ENCODE measurements around the gene KRT73. TPM values are rescaled to one million over a fixed set of nuclear protein-coding genes. Genes with fewer than 3 reads are reported as not detected.

Gene KRT73
- total RNA-seq (1 to 10 TPM; 8.5 to 10.0 TPM), polyA plus RNA-seq (10 to 100 TPM in 1 of 3 donors, 1 to 10 TPM in 1, under 1 TPM in 1; 0.72 to 10.0 (median 1.8) TPM), total RNA-seq (0.45 to 32.7 (median 15.2) reads per million in 6 experiments)

GRCh38 chr12:52618216-52618615 is at the start of gene KRT73:
Gene KRT73, minus strand, starts transcription at chr12:52618559. Its CDS starts 35 bp downstream, at chr12:52618524.
- Mint-ChIP-seq H3K27me3 (no peaks in the 10 kb centered on the region), H3K27ac (peak within 1 kb of the TSS; percentile 90 to 100 (median 96)), H3K4me3 (peak within 1 kb of the TSS in 8 of 10 donors; percentile 40 to 84 (median 64)), H3K36me3 (peaks cover 0 to 5% (median 4%) of the 10 kb centered on the region in 3 donors), H3K9me3 (peaks cover 0 to 2% (median 0%) of the 10 kb centered on the region in 9 donors), H3K4me1 (peaks cover 45 to 74% (median 69%) of the 10 kb centered on the region in 4 donors)
- no peak for DNase-seq
- no peak for ATAC-seq
- POLR2A ChIA-PET: interaction anchor here (1.5 to 12.6 kb wide), 2 partner anchors 8 to 15 kb away, joined by 4 to 100 read pairs; no protein-coding TSS in a partner anchor

GRCh38 chr12:52667931-52668330 is 49.6 kb upstream of the KRT73 start:
- Mint-ChIP-seq H3K27ac (peak overlapping the region in 3 of 10 donors; percentile 33 to 68 (median 44)), H3K4me1 (peaks cover 0 to 4% (median 2%) of the 10 kb centered on the region in 4 donors), H3K36me3 (no peaks in the 10 kb centered on the region), H3K9me3 (no peaks in the 10 kb centered on the region), H3K4me3 (no peak overlapping the region), H3K27me3 (no peaks in the 10 kb centered on the region)
- no peak for ATAC-seq
- POLR2A ChIA-PET: interaction anchor here (1.1 kb wide), 1 partner anchor 35 kb away, joined by 3 read pairs; no protein-coding TSS in a partner anchor
- no peak for DNase-seq

GRCh38 chr12:52667509-52667908 is 49.1 kb upstream of the KRT73 start:
- peaks cover 3 to 6% (median 3%) of the 10 kb centered on the region in 4 donors for H3K4me1 Mint-ChIP-seq
- no peak overlapping the region for H3K4me3 Mint-ChIP-seq
- H3K27me3 Mint-ChIP-seq: no peaks in the 10 kb centered on the region
- ATAC-seq: no peak
- peak overlapping the region in 3 of 10 donors; percentile 55 to 78 (median 68) for H3K27ac Mint-ChIP-seq
- DNase-seq: no peak
- no peaks in the 10 kb centered on the region for H3K36me3 Mint-ChIP-seq
- POLR2A ChIA-PET: interaction anchor here (1.1 kb wide), 1 partner anchor 35 kb away, joined by 3 read pairs; no protein-coding TSS in a partner anchor
- H3K9me3 Mint-ChIP-seq: no peaks in the 10 kb centered on the region

GRCh38 chr12:52666471-52666870 is 48.1 kb upstream of the KRT73 start:
- POLR2A ChIA-PET: interaction anchor here (0.6 to 0.7 kb wide), 2 partner anchors 81 to 277 kb away, joined by 3 read pairs; no protein-coding TSS in a partner anchor
- no peak overlapping the region for H3K4me3 Mint-ChIP-seq
- DNase-seq: no peak

GRCh38 chr12:52663420-52663819 is 45.1 kb upstream of the KRT73 start:
- no peak for ATAC-seq
- DNase-seq: no peak
- H3K27ac Mint-ChIP-seq: no peak overlapping the region
- H3K9me3 Mint-ChIP-seq: no peaks in the 10 kb centered on the region
- H3K27me3 Mint-ChIP-seq: no peaks in the 10 kb centered on the region
- H3K4me3 Mint-ChIP-seq: no peak overlapping the region
- POLR2A ChIA-PET: interaction anchor here (1.3 kb wide), 1 partner anchor 24 kb away, joined by 3 read pairs; no protein-coding TSS in a partner anchor
- H3K36me3 Mint-ChIP-seq: no peaks in the 10 kb centered on the region
- H3K4me1 Mint-ChIP-seq: peaks cover 9 to 17% (median 11%) of the 10 kb centered on the region in 4 donors

More at GRCh38 chr12:52666471-52666870, 48.1 kb upstream of the KRT73 start:
- H3K4me1 Mint-ChIP-seq: peaks cover 9 to 11% (median 11%) of the 10 kb centered on the region in 4 donors
- no peaks in the 10 kb centered on the region for H3K27me3 Mint-ChIP-seq
- peak overlapping the region in 3 of 10 donors; percentile 17 to 56 (median 46) for H3K27ac Mint-ChIP-seq
- no peaks in the 10 kb centered on the region for H3K9me3 Mint-ChIP-seq
- ATAC-seq: no peak
- no peaks in the 10 kb centered on the region for H3K36me3 Mint-ChIP-seq

- ATAC-seq (no peak), DNase-seq (no peak)
- no peak overlapping the region for H3K4me3 Mint-ChIP-seq
- peak overlapping the region in 3 of 10 donors; percentile 4 to 56 (median 22) for H3K27ac Mint-ChIP-seq
- H3K27me3 Mint-ChIP-seq: no peaks in the 10 kb centered on the region
- peaks cover 9 to 17% (median 11%) of the 10 kb centered on the region in 4 donors for H3K4me1 Mint-ChIP-seq
- POLR2A ChIA-PET: interaction anchor here (1.3 kb wide), 1 partner anchor 24 kb away, joined by 3 read pairs; no protein-coding TSS in a partner anchor
- no peaks in the 10 kb centered on the region for H3K36me3 Mint-ChIP-seq
- no peaks in the 10 kb centered on the region for H3K9me3 Mint-ChIP-seq
Observed at GRCh38 chr12:52662918-52663229, 44.5 kb upstream of the KRT73 start.

- POLR2A ChIA-PET: interaction anchor here (1.3 kb wide), 1 partner anchor 25 kb away, joined by 3 read pairs; no protein-coding TSS in a partner anchor
- ATAC-seq (no peak), DNase-seq (no peak)
- no peak overlapping the region for H3K4me3 Mint-ChIP-seq
- H3K36me3 Mint-ChIP-seq: no peaks in the 10 kb centered on the region
- no peaks in the 10 kb centered on the region for H3K9me3 Mint-ChIP-seq
- no peaks in the 10 kb centered on the region for H3K27me3 Mint-ChIP-seq
- peak overlapping the region in 5 of 10 donors; percentile 20 to 83 (median 36) for H3K27ac Mint-ChIP-seq
- peaks cover 9 to 17% (median 10%) of the 10 kb centered on the region in 4 donors for H3K4me1 Mint-ChIP-seq
Observed at GRCh38 chr12:52662093-52662917, 43.9 kb upstream of the KRT73 start.

GRCh38 chr12:52661668-52662067 is 43.3 kb upstream of the KRT73 start:
- no peak overlapping the region for H3K4me3 Mint-ChIP-seq
- H3K36me3 Mint-ChIP-seq: no peaks in the 10 kb centered on the region
- no peaks in the 10 kb centered on the region for H3K9me3 Mint-ChIP-seq
- POLR2A ChIA-PET: no interaction called here
- H3K27ac Mint-ChIP-seq: peak overlapping the region in 1 of 10 donors; percentile 22
- ATAC-seq (no peak), DNase-seq (no peak)
- no peaks in the 10 kb centered on the region for H3K27me3 Mint-ChIP-seq
- H3K4me1 Mint-ChIP-seq: peaks cover 9 to 19% (median 12%) of the 10 kb centered on the region in 4 donors

GRCh38 chr12:52660934-52661499 is 42.7 kb upstream of the KRT73 start:
- Mint-ChIP-seq H3K4me1 (peaks cover 15 to 23% (median 16%) of the 10 kb centered on the region in 4 donors), H3K27ac (no peak overlapping the region), H3K4me3 (no peak overlapping the region), H3K9me3 (no peaks in the 10 kb centered on the region), H3K36me3 (no peaks in the 10 kb centered on the region), H3K27me3 (no peaks in the 10 kb centered on the region)
- no peak for DNase-seq
- ATAC-seq: no peak
- POLR2A ChIA-PET: interaction anchor here (0.6 kb wide), 2 partner anchors 18 to 662 kb away, joined by 3 read pairs; no protein-coding TSS in a partner anchor

- H3K27me3 Mint-ChIP-seq: no peaks in the 10 kb centered on the region
- peak overlapping the region in 1 of 10 donors; percentile 38 for H3K4me3 Mint-ChIP-seq
- peaks cover 15 to 26% (median 19%) of the 10 kb centered on the region in 4 donors for H3K4me1 Mint-ChIP-seq
- DNase-seq (no peak), ATAC-seq (no peak)
- H3K36me3 Mint-ChIP-seq: no peaks in the 10 kb centered on the region
- peak overlapping the region in 5 of 10 donors; percentile 50 to 89 (median 70) for H3K27ac Mint-ChIP-seq
- no peaks in the 10 kb centered on the region for H3K9me3 Mint-ChIP-seq
- POLR2A ChIA-PET: interaction anchor here (1.2 kb wide), 1 partner anchor 11 kb away, joined by 3 read pairs; no protein-coding TSS in a partner anchor
Observed at GRCh38 chr12:52659951-52660350, 41.6 kb upstream of the KRT73 start.

GRCh38 chr12:52659395-52659794 is 41.0 kb upstream of the KRT73 start:
- Mint-ChIP-seq H3K27ac (peak overlapping the region in 6 of 10 donors; percentile 29 to 89 (median 63)), H3K4me1 (peaks cover 17 to 29% (median 21%) of the 10 kb centered on the region in 4 donors), H3K4me3 (peak overlapping the region in 1 of 10 donors; percentile 38), H3K36me3 (no peaks in the 10 kb centered on the region), H3K27me3 (no peaks in the 10 kb centered on the region), H3K9me3 (no peaks in the 10 kb centered on the region)
- DNase-seq (no peak), ATAC-seq (no peak)
- POLR2A ChIA-PET: interaction anchor here (1.2 kb wide), 1 partner anchor 10 kb away, joined by 3 read pairs; no protein-coding TSS in a partner anchor

- ATAC-seq (no peak), DNase-seq (no peak)
- H3K27ac Mint-ChIP-seq: peak overlapping the region in 5 of 10 donors; percentile 3 to 76 (median 60)
- no peaks in the 10 kb centered on the region for H3K27me3 Mint-ChIP-seq
- H3K4me3 Mint-ChIP-seq: no peak overlapping the region
- POLR2A ChIA-PET: no interaction called here
- H3K9me3 Mint-ChIP-seq: no peaks in the 10 kb centered on the region
- peaks cover 17 to 29% (median 26%) of the 10 kb centered on the region in 4 donors for H3K4me1 Mint-ChIP-seq
- H3K36me3 Mint-ChIP-seq: no peaks in the 10 kb centered on the region
Observed at GRCh38 chr12:52658196-52658595, 39.8 kb upstream of the KRT73 start.
